AG09319 (cell line): ENCODE data around the gene MPPED2.

Experiments
- DNase-seq: peaks from one replicate; pipeline ENCODE4 v3.0.0-alpha.2; 2010; ENCODE audit warnings: low read depth; ENCODE audit errors: extremely low read depth
- TF ChIP-seq, protein P1 (sequence below): IDR thresholded peaks from 2 replicates; pipeline ENCODE4 v1.5.1; 2011; ENCODE audit warnings: low read depth, mild to moderate bottlenecking, inconsistent platforms, low read length, moderate library complexity

Gene MPPED2

GRCh38 chr11:30451167-30451566 lies 135.0 kb downstream of the MPPED2 start:
- TF ChIP-seq, protein P1, sequence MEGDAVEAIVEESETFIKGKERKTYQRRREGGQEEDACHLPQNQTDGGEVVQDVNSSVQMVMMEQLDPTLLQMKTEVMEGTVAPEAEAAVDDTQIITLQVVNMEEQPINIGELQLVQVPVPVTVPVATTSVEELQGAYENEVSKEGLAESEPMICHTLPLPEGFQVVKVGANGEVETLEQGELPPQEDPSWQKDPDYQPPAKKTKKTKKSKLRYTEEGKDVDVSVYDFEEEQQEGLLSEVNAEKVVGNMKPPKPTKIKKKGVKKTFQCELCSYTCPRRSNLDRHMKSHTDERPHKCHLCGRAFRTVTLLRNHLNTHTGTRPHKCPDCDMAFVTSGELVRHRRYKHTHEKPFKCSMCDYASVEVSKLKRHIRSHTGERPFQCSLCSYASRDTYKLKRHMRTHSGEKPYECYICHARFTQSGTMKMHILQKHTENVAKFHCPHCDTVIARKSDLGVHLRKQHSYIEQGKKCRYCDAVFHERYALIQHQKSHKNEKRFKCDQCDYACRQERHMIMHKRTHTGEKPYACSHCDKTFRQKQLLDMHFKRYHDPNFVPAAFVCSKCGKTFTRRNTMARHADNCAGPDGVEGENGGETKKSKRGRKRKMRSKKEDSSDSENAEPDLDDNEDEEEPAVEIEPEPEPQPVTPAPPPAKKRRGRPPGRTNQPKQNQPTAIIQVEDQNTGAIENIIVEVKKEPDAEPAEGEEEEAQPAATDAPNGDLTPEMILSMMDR: no peak
- no peak for DNase-seq

DNA sequence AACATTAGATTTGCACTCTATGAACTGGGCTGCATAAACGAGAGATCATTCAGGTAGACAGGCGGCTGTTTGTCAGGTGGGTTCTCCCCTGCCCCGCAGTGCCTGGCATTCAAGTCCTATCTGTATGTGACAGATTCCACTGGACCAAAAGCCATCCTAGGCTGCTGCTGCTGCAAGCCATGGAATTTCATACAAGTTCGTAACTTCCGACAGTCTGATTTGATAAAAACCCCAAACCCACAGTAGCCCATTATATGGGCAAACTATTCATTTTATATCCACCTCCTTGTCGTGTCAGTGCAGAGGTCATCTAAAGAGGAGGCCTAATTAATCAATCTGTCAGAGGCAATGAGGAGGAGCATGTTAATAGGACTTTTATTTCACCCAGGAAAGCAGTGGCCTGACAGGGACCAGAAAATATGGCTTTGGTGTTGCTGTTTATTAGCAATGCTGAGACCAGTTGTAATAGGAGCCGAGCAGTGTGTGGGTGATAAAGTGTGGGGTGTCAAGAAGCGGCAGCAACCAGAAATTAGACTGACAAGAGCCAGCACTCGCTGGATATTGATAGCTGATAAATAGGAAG lies 139.0 kb downstream of the MPPED2 start:
- no peak for DNase-seq
- TF ChIP-seq, protein P1: no peak

GRCh38 chr11:30446520-30446919 lies 139.6 kb downstream of the MPPED2 start:
- TF ChIP-seq, protein P1: no peak
- DNase-seq: no peak

DNA sequence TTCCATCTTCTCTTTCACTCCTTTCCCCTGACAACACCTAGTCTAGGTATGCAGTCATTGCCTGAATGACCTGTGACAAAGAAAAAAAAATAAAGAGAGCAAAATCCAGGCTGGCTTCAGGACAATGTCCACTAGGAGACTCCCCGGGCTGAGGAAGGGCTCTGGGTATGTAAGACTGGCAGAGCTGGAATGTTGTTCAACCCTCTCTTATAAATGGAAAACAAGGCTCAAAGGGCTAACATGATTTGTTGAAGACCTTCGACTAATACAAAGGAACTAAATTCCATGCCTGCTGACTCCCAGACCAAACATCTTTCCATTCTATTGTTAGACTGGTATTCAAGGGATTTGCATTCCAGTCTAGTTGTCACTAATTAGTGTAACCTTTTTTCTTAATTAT lies 141.1 kb downstream of the MPPED2 start:
- DNase-seq: no peak
- TF ChIP-seq, protein P1: no peak

- TF ChIP-seq, protein P1: no peak
- no peak for DNase-seq
Measured at GRCh38 chr11:30440510-30440909, 145.6 kb downstream of the MPPED2 start.

- TF ChIP-seq, protein P1: no peak
- DNase-seq: no peak
Measured at GRCh38 chr11:30436801-30437200, 149.4 kb downstream of the MPPED2 start.

- TF ChIP-seq, protein P1: no peak
- no peak for DNase-seq
Measured at GRCh38 chr11:30435488-30435887, 150.7 kb downstream of the MPPED2 start.
